Activated CD8-positive, alpha-beta memory T cell treated with anti-CD3 and anti-CD28 coated beads for 4 hours (primary cell): ENCODE measurements around the gene MEA1.
"Not testable (repeated sequence)": the region's sequence is repeated elsewhere in the genome, so short reads cannot be mapped to it uniquely, and the experiment has no call there.

ENCODE experiments used
- DNase-seq, 2 donors: peaks; one replicate each; pipeline ENCODE4 v3.0.0-alpha.2; 2020; ENCODE audit warnings: low read depth in 2 of 2

MEA1 gene

DNA sequence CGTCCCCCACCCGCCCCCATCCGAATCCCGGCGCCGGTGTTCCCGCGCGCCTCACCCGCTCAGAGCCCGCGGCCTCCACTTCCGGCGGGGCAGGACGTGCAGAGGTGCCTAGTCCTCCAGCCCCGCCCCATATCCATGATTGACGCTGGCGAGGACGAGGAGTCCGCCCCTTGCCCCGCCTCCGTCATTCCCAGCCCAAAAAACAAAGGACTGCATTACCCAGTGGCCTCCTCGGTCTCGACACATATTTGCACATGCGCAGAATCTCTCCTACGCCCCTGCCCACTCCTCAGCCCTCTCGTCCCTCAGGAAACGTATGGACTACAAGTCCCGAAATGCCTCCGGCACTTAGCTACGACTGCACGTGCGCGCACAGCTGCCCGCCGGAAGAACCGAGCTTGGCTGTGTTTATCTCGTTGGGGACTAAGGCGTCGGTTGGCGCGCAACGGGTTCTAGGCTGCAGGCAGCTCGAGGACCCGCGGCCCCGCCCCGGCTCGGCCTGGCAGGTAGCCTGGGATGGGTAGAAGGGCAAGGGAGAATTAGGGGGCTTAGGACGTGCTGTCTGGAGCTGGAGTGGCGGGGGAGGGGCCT is at the start of gene MEA1, which contains the start of gene KLHDC3:
Gene MEA1, minus strand, starts transcription at position 104 of the 591 bp plus-strand sequence. CDS start 133 bp downstream, outside the sequence.
Gene KLHDC3, plus strand, starts transcription at position 407 of the 591 bp plus-strand sequence. CDS start 2,944 bp downstream, outside the sequence.
- peak; percentile 97 to 98 for DNase-seq

- no peak for DNase-seq
Measured at GRCh38 chr6:43062818-43063217, 49.1 kb upstream of the MEA1 start.

DNA sequence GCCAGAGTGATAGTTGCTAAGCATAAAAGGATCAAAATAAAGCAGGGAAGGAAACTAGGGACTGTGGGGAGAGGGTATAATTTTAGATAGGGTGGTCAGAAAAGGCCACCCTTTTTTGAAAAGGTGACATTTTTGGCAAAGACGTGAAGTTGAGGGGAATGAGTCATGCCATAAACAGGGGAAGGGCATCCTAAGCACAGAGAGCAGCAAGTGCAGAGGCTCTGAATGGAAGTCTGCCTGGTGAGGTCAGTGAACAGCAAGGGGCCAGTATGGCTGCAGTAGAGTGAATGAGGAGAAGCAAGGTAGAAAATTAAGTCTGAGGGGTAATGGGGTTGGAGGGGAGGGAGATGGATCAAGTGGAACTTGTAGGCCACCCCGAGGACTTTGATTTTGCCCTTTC is 48.1 kb upstream of the MEA1 start:
- no peak for DNase-seq

DNA sequence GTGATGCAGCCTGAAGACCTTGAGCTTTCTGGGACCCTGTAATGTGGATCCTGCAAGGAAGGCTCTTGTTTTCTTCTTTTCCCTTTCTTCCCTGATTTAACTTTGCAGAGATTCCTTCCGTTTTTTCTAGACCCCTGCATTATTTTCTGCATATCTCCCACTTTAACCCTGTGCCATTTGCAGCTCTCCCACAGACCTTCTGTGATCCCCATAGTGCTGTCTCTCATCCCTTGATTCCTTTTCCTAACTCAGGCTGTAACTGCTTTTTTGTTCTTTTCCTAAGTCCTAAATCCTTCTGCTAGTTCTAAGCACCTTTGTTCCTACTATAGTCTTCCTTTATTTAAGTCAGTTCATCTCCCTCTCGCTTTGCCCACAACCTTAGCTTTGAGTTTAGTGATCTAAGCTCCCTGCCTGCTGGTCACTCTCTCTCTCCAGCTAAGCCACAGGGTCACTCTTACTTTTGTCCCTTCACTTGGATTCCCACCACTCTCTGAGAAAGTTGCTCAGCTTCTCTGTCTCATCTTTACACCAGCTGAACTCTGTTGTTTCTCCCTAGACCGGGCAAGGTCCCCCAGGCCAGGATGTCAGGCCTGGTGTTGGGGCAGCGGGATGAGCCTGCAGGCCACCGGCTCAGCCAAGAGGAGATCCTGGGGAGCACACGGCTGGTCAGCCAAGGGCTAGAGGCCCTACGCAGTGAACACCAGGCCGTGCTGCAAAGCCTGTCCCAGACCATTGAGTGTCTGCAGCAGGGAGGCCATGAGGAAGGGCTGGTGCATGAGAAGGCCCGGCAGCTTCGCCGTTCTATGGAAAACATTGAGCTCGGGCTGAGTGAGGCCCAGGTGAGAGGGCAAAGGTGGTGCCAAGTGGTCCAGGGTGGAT is 47.2 kb upstream of the MEA1 start:
- DNase-seq = no peak

DNA sequence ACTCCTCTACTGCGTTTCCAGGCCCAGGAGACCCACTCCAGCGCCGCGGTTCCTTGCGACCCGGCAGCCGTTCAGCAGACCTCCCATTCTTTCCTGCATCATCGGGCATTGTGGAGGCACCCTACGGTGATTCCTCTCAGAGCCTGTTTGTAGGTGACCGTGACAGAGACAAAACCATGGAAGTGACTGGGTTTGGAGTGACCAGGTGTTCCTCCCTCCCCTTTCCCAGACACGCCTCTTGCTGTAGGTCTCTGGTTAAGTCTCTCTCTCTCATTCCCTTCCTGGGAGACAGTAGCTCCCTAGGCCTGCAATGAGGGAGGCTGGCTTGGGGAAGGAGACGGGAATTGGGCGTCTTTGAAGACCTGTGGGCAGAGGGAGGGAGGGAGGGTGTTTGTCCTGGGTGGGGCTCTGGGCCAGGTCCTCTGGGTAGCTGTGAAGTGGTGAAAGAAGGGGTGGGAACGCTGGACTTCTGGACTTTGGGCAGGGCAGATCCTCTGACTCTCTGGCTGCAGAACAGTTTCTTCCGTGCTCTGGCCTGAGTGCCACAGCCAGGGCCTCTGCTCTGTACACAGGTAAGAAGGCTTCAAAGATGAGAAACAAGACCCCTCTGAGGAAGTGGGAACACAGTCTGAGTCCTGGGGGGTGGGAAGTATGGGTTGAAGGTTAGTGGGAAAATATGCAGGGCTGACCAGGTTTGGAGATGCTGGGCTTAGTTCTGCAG is 46.4 kb upstream of the MEA1 start:
- no peak for DNase-seq

DNA sequence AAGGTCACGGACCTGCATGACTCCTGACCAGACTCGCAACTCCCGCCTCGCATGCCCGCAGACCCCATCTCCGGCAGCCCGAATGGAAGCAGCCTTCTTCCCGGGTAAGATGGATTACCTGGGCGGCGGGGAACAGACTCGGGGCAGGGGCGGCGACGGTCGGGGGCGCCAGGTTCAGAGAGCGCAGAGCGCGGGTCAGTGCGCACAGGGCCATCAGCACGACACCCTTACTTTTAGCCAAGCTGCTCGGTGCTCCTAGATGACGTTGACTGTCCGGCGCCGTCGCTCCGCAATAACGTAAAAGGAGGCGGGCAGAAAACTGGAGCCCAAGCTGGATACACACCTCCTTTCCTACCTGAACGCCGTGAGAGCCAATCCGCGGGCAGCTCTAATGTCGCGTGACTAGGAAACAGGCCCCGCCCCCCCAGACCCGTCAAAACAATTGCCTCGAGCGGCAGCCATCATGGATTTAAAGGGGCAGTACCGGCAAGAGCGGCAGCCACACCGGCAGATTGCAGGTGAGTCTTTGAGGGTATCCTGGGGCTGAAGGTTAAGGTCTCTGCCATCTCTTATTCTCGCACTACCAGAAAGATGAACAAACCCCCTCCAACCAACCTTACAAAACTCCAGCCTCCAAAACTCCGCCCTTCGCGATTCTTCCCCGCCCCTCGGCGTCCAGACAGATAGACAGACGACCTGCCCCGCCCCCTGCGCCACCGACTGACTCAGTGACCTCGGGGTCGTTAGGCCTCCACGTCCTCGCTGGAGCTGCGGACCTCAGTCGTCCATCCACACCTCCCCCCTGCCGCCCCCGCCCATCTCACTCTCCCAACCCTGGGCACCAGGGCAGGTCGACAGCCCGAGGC is 45.7 kb upstream of the MEA1 start, which contains the start of the genes KLC4 and MRPL2:
Gene KLC4, plus strand, starts transcription at position 464 of the 866 bp plus-strand sequence. CDS start 1,705 bp downstream, outside the sequence.
Gene MRPL2, minus strand, starts transcription at position 267 of the 866 bp plus-strand sequence. Its CDS starts 53 bp downstream, at position 214.
- peak; percentile 95 to 96 for DNase-seq

DNA sequence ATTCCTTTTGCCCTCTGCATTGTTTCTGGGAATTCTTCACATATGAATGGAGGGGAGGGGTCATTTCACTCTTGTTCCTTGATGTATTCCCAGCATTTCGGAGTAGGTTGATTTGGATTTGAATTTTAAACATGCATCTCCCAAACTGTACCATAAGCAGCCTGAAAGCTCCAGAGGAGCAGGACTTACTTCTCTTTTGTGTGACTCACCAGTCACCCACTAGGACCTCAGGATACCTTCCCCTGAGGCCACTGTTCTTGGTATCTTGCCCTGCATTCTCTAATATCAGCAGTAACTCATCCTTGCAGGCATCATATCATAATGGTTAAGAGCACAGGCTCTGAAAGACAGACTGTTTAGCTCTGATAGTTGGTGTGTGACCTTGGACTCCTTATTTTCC is 44.8 kb upstream of the MEA1 start:
- no peak for DNase-seq

DNA sequence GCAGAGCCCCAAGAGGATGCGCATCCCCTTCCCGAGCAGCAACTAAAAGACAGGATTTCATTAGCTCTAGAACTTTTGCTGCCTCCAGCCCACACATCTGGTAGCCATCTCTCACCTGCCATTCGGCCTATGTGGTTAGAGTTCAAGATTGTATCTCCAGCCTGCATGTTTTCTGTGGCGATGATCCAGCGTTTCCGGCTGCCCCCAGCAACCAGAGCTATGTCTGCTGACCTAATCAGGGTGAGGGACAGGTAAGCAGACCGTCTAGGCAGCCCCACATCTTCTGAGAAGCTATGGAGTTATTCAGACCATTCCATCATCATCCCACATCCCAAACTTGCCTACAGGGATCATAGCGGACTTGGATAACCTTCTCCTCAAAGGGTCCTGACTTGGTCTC is 42.2 kb upstream of the MEA1 start:
- DNase-seq = no peak

DNA sequence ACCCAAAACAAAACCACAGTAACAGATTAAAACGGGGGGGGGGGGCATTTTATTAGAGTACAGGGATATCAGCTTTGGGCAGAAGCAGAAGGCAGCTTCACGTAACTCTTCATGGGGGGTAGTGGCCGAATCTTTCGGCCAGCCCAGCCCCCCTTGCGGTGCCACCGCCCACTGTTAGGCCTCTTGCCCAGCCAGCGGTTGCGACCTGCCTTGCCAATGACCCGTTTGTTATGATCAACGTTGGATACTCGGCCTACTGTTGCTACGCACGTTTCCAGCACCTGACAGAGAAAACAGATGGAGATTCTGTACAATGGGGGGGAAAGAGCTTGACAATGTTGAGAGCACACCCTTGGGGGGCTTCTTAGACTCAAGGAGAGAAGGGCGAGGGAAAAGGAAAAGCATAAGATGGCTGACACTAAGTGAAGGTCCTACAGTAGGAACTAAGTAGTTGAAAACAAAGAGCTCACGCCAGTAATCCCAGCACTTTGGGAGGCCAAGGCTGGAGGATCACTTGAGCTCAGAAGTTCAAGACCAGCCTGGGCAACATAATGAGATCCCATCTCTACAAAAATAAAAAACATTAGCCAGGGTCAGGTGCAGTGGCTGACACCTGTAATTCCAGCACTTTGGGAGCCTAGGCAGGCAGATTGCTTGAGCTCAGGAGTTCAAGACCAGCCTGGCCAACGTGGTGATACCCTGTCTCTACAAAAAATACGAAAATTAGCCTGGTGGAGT is 40.6 kb upstream of the MEA1 start:
- DNase-seq = no peak

DNA sequence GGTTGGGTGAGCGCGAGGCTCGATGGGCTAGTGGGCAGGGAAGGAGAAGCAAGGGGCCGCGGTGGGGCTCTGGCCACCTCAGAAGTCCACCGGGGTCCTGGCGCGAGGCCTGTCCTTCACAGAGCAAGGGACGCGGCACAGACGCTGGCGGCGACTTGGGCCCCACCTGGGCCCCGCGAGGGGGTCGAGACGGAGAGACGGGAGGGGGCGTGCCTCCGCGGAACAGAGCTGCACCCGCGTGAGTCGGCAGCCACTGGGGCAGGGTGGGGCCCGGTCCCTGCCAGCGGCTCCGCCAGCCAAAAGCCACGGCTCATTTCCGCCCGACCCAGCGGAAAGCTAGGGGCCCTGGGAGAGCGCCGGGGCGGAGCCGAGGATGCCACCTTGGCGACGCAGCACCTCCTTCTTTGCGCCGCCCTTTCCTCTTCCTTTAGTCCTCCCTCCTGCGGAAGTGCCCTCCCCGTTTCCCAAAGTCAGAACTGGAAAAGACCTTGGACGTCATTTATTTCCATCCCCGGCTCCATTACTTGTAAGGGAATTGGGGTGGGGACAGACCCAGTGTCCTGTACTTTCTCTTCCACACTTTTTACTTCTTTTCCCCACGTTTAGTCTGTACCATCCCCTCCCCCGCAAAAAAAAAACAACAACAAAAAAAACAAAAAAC is 39.9 kb upstream of the MEA1 start, which contains the start of gene CUL7:
Gene CUL7, minus strand, starts transcription at position 307 of the 661 bp plus-strand sequence. CDS start 1,063 bp downstream, outside the sequence.
- peak; percentile 70 to 77 for DNase-seq

DNA sequence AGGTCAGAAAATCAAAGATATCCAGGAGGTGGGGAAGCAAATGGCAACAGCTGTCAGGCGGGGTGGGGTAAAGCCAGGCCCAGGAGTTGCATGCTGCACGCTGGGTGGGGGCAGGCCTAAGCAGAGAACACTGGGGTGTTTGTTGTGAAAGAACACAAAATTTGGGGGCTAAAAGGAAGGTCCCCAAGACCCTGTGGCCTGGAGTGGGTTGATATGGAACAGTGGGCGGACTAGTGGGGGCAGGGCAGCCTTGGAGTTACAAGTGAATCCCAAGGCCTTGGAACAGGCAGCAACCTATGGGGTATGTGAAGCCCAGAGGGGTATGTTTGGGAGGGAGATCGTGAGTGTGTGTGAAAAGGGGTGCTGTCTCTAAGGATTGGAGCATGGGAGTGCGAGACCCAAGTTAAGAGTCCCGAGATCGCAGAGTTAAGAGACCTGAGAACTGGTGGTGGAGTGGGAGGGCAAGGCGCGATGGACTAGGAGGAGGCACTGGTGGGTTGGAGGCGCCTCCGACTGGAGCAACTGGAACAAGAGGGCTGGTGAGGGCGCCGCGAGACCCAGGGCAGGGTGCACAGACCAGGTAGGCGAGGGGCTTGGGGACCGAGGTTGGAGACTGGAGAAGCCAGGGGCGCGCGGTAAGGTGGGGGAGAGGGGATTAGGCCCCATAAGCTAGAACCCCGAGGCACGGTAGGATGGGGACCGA is 39.2 kb upstream of the MEA1 start:
- DNase-seq = no peak

DNA sequence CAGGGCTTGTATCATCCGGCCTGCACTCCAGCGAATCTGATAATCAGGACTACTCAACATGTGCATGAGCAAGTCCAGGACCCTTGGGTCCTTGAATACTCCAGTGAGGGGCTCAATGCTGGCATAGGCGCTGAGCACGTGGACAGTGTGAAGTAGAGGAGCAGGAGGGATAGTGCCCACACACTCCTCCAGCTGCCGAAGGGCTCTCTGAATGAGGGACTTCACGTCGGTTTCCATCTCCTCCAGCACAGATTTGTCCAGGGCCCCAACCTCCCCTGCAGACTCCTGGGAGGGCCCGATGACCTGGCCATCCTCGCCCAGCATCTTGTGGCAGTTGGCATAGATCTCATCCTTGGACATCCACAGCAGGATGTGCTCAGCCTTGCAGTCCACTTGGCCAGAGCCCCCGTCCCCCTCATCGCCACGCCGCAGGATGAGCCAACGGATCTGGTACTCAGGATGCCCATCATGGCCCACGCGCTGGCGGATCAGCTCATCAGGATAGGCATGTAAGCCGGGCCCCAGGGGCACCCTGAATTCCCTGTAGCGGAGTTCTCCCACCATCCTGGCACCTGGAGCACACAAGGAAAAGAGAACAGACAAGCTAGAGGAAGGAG is 38.6 kb upstream of the MEA1 start:
- no peak for DNase-seq

- DNase-seq = no peak
Measured at GRCh38 chr6:43050981-43051380, 37.2 kb upstream of the MEA1 start.

DNA sequence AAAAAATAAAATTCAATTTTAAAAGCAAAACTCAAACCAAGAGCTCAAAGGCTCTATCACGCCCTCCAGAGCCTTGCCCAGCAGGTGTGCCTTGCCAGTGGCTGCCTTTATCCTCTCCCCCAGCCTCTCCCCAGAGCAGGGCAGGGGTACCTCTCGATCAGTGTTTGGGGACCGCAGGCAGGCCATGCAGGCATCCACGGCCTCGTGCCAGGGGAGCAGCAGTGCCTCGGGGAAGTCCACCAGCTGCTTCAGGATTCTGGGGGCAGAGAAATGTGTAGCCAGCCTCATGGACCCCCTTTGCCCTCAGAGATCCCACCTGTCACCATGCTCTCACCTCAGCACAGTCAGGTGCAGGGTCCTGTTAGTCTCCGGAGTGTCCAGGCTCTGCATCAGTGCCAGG is 34.3 kb upstream of the MEA1 start:
- DNase-seq = no peak

DNA sequence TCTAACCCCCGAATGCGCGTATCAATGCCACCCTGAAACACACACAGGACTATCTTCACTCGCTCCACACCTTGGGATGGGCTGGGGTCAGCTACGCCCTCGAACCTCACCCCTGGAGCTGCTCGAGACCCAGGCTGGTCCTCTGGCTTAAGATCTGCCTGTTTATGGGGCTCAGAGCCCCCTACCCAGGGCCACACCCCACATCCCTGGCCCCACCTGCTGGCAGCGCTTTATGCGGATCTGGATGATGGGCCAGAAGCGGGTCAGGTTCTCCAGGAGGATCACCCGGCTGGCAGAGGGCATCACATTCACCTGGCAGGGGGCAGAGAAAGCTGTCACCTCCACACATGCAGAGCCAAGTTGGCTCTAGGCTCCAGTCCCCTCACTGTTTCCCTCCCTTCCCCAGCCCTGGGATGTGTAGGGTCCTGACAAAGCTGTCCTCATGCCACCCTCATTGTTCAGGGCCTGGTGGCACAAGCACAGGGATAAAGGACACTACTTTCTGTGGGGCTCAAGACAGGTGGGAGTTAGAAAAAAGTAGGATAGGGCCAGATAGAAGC is 31.7 kb upstream of the MEA1 start:
- no peak for DNase-seq

GRCh38 chr6:43043310-43043709 is 29.6 kb upstream of the MEA1 start:
- no peak for DNase-seq

DNA sequence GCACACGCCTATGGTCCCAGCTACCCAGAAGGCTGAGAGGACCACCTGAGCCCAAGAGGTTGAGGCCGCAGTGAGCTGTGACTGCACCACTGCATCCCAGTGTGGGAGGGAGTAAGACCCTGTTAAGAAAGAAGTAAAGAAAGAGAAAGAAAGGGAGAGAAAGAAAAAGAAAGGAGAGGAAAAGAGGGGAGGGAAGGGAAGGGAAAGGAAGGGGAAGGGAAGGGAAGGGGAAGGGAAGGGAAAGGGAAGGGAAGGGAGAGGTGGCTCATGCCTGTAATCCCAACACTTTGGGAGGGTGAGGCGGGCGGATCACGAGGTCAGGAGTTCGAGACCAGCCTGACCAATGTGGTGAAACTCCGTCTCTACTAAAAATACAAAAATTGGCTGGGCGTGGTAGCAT is 27.7 kb upstream of the MEA1 start:
- not testable (repeated sequence) for DNase-seq

GRCh38 chr6:43040542-43041257 is 27.0 kb upstream of the MEA1 start:
- no peak for DNase-seq
